ENCODE data around the gene MYL12B.

MYL12B gene

GRCh38 chr18:3226048-3226447 lies 35.9 kb upstream of the MYL12B start:
- no peaks in the 10 kb centered on the region for H3K79me2 ChIP-seq (ENCODE audit: insufficient read depth, low read length)
- no peak overlapping the region for H3K9ac ChIP-seq (ENCODE audit: low read depth, low read length)
- H3K27me3 ChIP-seq (ENCODE audit: insufficient read depth, low read length, poor library complexity), result no peaks in the 10 kb centered on the region
- no peaks in the 10 kb centered on the region for H4K20me1 ChIP-seq (ENCODE audit: insufficient read depth, low read length)
- no peak for TF ChIP-seq CTCF (IDR thresholded peaks at IDR 0.05; ENCODE audit: borderline replicate concordance, extremely low read depth, low read length, poor library complexity, severe bottlenecking)
- TF ChIP-seq EZH2 (IDR thresholded peaks at IDR 0.05; ENCODE audit: borderline replicate concordance, low read depth, low read length, severe bottlenecking), result no peak
- no peaks in the 10 kb centered on the region for H3K4me1 ChIP-seq (ENCODE audit: insufficient read depth, low read length)
- H3K36me3 ChIP-seq (ENCODE audit: insufficient read depth, low read length), result no peaks in the 10 kb centered on the region
- H3K9me3 ChIP-seq (ENCODE audit: insufficient read depth, low read length, severe bottlenecking), result no peaks in the 10 kb centered on the region
- H3K27ac ChIP-seq (ENCODE audit: low read length), result no peak overlapping the region
- no peak overlapping the region for H2AFZ ChIP-seq (ENCODE audit: low read depth, low read length)
- ATAC-seq (ENCODE audit: insufficient read depth, low read depth), result no peak
- no peak for DNase-seq
- no peak overlapping the region for H3K4me2 ChIP-seq (ENCODE audit: insufficient read depth, low read length)
- no peak overlapping the region for H3K4me3 ChIP-seq (ENCODE audit: low read depth in 1 of 2, low read length in 2 of 2)

GRCh38 chr18:3230401-3231334 lies 31.3 kb upstream of the MYL12B start:
- TF ChIP-seq CTCF (IDR thresholded peaks at IDR 0.05; ENCODE audit: borderline replicate concordance, extremely low read depth, low read length, poor library complexity, severe bottlenecking), result no peak
- TF ChIP-seq EZH2 (IDR thresholded peaks at IDR 0.05; ENCODE audit: borderline replicate concordance, low read depth, low read length, severe bottlenecking), result no peak
- Histone ChIP-seq H3K36me3 (ENCODE audit: insufficient read depth, low read length) (no peaks in the 10 kb centered on the region), H3K9me3 (ENCODE audit: insufficient read depth, low read length, severe bottlenecking) (no peaks in the 10 kb centered on the region), H3K27ac (ENCODE audit: low read length) (no peak overlapping the region), H3K4me2 (ENCODE audit: insufficient read depth, low read length) (no peak overlapping the region), H3K4me1 (ENCODE audit: insufficient read depth, low read length) (no peaks in the 10 kb centered on the region), H3K79me2 (ENCODE audit: insufficient read depth, low read length) (no peaks in the 10 kb centered on the region), H4K20me1 (ENCODE audit: insufficient read depth, low read length) (no peaks in the 10 kb centered on the region), H3K9ac (ENCODE audit: low read depth, low read length) (no peak overlapping the region), H2AFZ (ENCODE audit: low read depth, low read length) (no peak overlapping the region), H3K27me3 (ENCODE audit: insufficient read depth, low read length, poor library complexity) (no peaks in the 10 kb centered on the region), H3K4me3 (ENCODE audit: low read depth in 1 of 2, low read length in 2 of 2) (no peak overlapping the region)
- ATAC-seq (ENCODE audit: insufficient read depth, low read depth) (no peak), DNase-seq (no peak)

- no peaks in the 10 kb centered on the region for H3K4me1 ChIP-seq (ENCODE audit: insufficient read depth, low read length)
- no peaks in the 10 kb centered on the region for H3K36me3 ChIP-seq (ENCODE audit: insufficient read depth, low read length)
- no peak for DNase-seq
- H3K9me3 ChIP-seq (ENCODE audit: insufficient read depth, low read length, severe bottlenecking), result no peaks in the 10 kb centered on the region
- H3K27me3 ChIP-seq (ENCODE audit: insufficient read depth, low read length, poor library complexity), result no peaks in the 10 kb centered on the region
- H3K79me2 ChIP-seq (ENCODE audit: insufficient read depth, low read length), result no peaks in the 10 kb centered on the region
- no peaks in the 10 kb centered on the region for H4K20me1 ChIP-seq (ENCODE audit: insufficient read depth, low read length)
- H2AFZ ChIP-seq (ENCODE audit: low read depth, low read length), result no peak overlapping the region
- TF ChIP-seq EZH2 (IDR thresholded peaks at IDR 0.05; ENCODE audit: borderline replicate concordance, low read depth, low read length, severe bottlenecking), result no peak
- no peak for TF ChIP-seq CTCF (IDR thresholded peaks at IDR 0.05; ENCODE audit: borderline replicate concordance, extremely low read depth, low read length, poor library complexity, severe bottlenecking)
- no peak overlapping the region for H3K4me3 ChIP-seq (ENCODE audit: low read depth in 1 of 2, low read length in 2 of 2)
- H3K4me2 ChIP-seq (ENCODE audit: insufficient read depth, low read length), result no peak overlapping the region
- ATAC-seq (ENCODE audit: insufficient read depth, low read depth), result no peak
- H3K9ac ChIP-seq (ENCODE audit: low read depth, low read length), result no peak overlapping the region
- no peak overlapping the region for H3K27ac ChIP-seq (ENCODE audit: low read length)
Observed at GRCh38 chr18:3233004-3233403, 28.9 kb upstream of the MYL12B start.
